ENCODE measurements around the gene NCOA4.

DNA sequence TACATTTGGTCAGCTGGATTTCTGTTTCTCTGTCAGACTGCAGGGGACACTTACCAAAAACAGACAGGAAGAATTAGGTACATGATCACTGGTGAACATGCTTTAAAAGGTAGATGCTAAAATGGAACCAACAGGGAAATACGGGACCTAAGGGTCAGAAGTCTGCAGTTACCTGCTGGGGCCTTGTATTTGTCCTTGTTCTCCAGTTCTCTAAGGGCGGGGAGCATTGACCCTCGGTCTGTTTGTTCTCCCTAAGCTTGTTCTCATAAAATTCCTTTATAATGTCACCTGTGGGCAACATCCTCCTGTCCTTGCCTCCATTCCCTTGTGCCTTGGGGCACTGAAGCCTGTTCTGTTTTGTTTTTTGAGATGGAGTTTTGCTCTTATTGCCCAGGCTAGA, 45.4 kb upstream of the NCOA4 start:
- TF ChIP-seq, protein P1, sequence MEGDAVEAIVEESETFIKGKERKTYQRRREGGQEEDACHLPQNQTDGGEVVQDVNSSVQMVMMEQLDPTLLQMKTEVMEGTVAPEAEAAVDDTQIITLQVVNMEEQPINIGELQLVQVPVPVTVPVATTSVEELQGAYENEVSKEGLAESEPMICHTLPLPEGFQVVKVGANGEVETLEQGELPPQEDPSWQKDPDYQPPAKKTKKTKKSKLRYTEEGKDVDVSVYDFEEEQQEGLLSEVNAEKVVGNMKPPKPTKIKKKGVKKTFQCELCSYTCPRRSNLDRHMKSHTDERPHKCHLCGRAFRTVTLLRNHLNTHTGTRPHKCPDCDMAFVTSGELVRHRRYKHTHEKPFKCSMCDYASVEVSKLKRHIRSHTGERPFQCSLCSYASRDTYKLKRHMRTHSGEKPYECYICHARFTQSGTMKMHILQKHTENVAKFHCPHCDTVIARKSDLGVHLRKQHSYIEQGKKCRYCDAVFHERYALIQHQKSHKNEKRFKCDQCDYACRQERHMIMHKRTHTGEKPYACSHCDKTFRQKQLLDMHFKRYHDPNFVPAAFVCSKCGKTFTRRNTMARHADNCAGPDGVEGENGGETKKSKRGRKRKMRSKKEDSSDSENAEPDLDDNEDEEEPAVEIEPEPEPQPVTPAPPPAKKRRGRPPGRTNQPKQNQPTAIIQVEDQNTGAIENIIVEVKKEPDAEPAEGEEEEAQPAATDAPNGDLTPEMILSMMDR (IDR thresholded peaks at IDR 0.05; ENCODE audit: insufficient read depth, low read length) = no peak
- TF ChIP-seq, protein P2, sequence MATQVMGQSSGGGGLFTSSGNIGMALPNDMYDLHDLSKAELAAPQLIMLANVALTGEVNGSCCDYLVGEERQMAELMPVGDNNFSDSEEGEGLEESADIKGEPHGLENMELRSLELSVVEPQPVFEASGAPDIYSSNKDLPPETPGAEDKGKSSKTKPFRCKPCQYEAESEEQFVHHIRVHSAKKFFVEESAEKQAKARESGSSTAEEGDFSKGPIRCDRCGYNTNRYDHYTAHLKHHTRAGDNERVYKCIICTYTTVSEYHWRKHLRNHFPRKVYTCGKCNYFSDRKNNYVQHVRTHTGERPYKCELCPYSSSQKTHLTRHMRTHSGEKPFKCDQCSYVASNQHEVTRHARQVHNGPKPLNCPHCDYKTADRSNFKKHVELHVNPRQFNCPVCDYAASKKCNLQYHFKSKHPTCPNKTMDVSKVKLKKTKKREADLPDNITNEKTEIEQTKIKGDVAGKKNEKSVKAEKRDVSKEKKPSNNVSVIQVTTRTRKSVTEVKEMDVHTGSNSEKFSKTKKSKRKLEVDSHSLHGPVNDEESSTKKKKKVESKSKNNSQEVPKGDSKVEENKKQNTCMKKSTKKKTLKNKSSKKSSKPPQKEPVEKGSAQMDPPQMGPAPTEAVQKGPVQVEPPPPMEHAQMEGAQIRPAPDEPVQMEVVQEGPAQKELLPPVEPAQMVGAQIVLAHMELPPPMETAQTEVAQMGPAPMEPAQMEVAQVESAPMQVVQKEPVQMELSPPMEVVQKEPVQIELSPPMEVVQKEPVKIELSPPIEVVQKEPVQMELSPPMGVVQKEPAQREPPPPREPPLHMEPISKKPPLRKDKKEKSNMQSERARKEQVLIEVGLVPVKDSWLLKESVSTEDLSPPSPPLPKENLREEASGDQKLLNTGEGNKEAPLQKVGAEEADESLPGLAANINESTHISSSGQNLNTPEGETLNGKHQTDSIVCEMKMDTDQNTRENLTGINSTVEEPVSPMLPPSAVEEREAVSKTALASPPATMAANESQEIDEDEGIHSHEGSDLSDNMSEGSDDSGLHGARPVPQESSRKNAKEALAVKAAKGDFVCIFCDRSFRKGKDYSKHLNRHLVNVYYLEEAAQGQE (IDR thresholded peaks at IDR 0.05; ENCODE audit: insufficient replicate concordance, low read depth) = no peak
- no peak for TF ChIP-seq SPI1 (IDR thresholded peaks at IDR 0.05; ENCODE audit: borderline replicate concordance, low read depth)
- no peak for TF ChIP-seq POLR2AphosphoS5 (IDR thresholded peaks at IDR 0.05; ENCODE audit: low read depth)
- no peak for TF ChIP-seq GABPA (IDR thresholded peaks at IDR 0.05; ENCODE audit: low read depth)

Data from HL-60 (cell line).